BE2C (cell line): ENCODE measurements around the gene DUSP3.

Experiments used
- DNase-seq: peaks from one replicate; pipeline ENCODE4 v3.0.0-alpha.2; 2020
- H3K27me3 ChIP-seq: fragments of 250-450 bp; sonication (Bioruptor Pico); 2 replicates; pipeline ENCODE4 v1.5.1; 2020; ENCODE audit warnings: mild to moderate bottlenecking
- H3K36me3 ChIP-seq: fragments of 250-450 bp; sonication (Bioruptor Pico); 2 replicates; pipeline ENCODE4 v1.5.1; 2020; ENCODE audit warnings: mild to moderate bottlenecking
- H3K4me1 ChIP-seq: fragments of 250-450 bp; sonication (Bioruptor Pico); 2 replicates; pipeline ENCODE4 v1.5.1; 2020
- H3K4me3 ChIP-seq: 2 replicates; pipeline ENCODE4 v1.5.1; 2011; ENCODE audit warnings: low read depth, low read length
- H3K9me3 ChIP-seq: fragments of 250-450 bp; sonication (Bioruptor Pico); 2 replicates; pipeline ENCODE4 v1.5.1; 2020
- TF ChIP-seq, protein P1 (sequence below): IDR thresholded peaks from 2 replicates; pipeline ENCODE4 v1.5.1; 2012; ENCODE audit warnings: mild to moderate bottlenecking, low read depth, low read length

Gene DUSP3

DNA sequence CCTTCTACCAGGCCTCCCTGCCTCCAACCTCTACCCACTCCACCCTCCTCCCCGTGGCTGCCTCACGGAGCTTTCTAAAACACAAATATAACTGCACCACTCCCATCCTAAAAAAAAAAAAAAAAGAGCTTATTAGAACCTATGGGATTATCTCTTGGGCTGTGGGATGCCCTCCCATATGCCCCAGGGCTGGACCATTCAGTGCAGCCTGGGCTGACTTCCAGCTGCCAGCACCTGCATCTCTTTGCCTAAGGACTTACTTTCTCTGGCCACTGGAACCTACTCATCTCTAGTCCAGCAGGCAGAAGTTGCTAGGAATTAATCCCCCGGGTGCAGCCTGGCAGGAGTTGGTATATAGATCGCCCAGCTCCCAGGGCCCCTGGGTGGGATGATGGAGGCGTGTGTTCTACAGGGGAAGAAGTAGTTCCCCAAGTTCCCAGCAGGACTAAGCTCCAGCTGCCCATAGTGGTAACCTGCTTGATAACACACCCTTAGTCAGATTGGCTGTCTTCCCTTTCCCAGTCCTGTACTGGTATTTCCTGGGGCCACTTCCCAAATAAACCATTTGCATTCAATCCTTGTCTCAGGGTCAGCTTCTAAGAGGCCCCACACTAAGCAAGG is 43.9 kb upstream of the DUSP3 start:
- Histone ChIP-seq H3K4me1 (no peaks in the 10 kb centered on the region), H3K27me3 (no peaks in the 10 kb centered on the region), H3K36me3 (no peaks in the 10 kb centered on the region), H3K4me3 (no peak overlapping the region), H3K9me3 (no peaks in the 10 kb centered on the region)
- TF ChIP-seq, protein P1, sequence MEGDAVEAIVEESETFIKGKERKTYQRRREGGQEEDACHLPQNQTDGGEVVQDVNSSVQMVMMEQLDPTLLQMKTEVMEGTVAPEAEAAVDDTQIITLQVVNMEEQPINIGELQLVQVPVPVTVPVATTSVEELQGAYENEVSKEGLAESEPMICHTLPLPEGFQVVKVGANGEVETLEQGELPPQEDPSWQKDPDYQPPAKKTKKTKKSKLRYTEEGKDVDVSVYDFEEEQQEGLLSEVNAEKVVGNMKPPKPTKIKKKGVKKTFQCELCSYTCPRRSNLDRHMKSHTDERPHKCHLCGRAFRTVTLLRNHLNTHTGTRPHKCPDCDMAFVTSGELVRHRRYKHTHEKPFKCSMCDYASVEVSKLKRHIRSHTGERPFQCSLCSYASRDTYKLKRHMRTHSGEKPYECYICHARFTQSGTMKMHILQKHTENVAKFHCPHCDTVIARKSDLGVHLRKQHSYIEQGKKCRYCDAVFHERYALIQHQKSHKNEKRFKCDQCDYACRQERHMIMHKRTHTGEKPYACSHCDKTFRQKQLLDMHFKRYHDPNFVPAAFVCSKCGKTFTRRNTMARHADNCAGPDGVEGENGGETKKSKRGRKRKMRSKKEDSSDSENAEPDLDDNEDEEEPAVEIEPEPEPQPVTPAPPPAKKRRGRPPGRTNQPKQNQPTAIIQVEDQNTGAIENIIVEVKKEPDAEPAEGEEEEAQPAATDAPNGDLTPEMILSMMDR = no peak
- no peak for DNase-seq

DNA sequence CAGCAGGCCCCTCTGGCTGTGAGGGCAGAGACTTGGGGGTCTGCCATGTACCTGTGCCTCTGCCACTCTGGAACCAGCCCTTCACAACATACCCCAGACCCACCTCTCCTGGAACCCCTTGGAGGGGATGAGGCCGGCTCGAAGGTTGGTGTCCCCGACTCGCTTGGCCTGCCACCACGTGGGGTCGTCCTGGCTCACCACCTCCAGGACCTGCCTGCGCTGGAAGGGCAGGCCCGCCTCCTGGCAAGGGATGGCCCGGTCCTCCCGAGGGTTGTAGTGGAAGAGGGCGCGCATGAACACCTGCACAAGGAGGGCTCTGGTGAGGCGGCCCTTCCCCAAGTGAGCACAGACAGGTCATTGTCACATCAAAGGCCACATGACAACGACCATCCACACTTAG is 42.0 kb upstream of the DUSP3 start:
- Histone ChIP-seq H3K4me3 (no peak overlapping the region), H3K9me3 (no peaks in the 10 kb centered on the region), H3K4me1 (no peaks in the 10 kb centered on the region), H3K27me3 (no peaks in the 10 kb centered on the region), H3K36me3 (no peaks in the 10 kb centered on the region)
- TF ChIP-seq, protein P1 = no peak
- no peak for DNase-seq

DNA sequence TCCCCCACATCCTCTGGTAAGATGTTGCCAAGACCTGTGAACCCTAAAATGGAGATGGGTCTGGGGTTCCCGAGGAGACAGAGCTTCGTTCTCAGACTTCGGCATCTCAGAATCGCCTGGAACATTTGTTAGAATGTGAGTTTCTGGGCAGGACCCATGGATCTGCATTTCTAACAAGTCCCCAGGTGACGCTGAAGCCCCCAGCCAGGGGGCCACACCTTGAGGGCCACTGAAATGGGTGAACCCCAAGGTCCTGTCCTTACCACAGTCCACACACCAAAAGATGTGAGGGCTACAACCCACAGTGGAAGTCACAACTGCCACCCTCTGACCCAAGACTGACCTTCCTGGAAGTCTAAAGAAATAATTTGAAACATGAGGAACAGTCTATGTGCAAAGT is 40.2 kb upstream of the DUSP3 start:
- TF ChIP-seq, protein P1 = no peak
- no peak overlapping the region for H3K4me3 ChIP-seq
- H3K36me3 ChIP-seq = no peaks in the 10 kb centered on the region
- no peaks in the 10 kb centered on the region for H3K9me3 ChIP-seq
- DNase-seq = no peak
- H3K4me1 ChIP-seq = no peaks in the 10 kb centered on the region
- no peaks in the 10 kb centered on the region for H3K27me3 ChIP-seq

GRCh38 chr17:43817826-43818225 is 39.0 kb upstream of the DUSP3 start:
- TF ChIP-seq, protein P1 = no peak
- Histone ChIP-seq H3K36me3 (no peaks in the 10 kb centered on the region), H3K4me3 (no peak overlapping the region), H3K4me1 (no peaks in the 10 kb centered on the region), H3K27me3 (no peaks in the 10 kb centered on the region), H3K9me3 (no peaks in the 10 kb centered on the region)
- DNase-seq = no peak

GRCh38 chr17:43816336-43817320 is 37.9 kb upstream of the DUSP3 start:
- Histone ChIP-seq H3K4me3 (no peak overlapping the region), H3K4me1 (no peaks in the 10 kb centered on the region), H3K36me3 (no peaks in the 10 kb centered on the region), H3K9me3 (no peaks in the 10 kb centered on the region), H3K27me3 (no peaks in the 10 kb centered on the region)
- DNase-seq = no peak
- TF ChIP-seq, protein P1 = no peak

DNA sequence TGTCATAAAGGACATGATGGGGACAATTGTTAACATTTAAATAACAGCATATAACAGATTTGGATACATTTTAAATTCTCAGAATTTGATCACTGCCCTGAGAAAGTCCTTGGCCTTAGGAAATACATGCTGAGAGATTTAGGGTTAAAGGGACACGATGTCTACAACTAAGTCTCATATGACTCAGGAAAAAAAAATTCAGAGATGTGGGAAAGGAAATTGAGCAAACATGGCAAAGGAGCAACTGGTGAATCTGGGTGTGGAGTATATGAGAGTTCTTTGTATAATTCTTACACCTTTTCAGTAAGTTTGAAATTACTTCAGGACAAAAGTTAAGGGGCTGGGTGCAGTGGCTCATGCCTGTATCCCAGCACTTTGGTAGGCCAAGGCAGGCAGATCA is 35.9 kb upstream of the DUSP3 start:
- TF ChIP-seq, protein P1 = no peak
- H3K27me3 ChIP-seq = no peaks in the 10 kb centered on the region
- H3K4me1 ChIP-seq = no peaks in the 10 kb centered on the region
- H3K9me3 ChIP-seq = no peaks in the 10 kb centered on the region
- DNase-seq = no peak
- no peaks in the 10 kb centered on the region for H3K36me3 ChIP-seq
- no peak overlapping the region for H3K4me3 ChIP-seq
